ENCODE measurements around the gene LACTBL1. TPM values are rescaled to one million over a fixed set of nuclear protein-coding genes. Genes with fewer than 3 reads are reported as not detected.

LACTBL1 gene
- total RNA-seq, 1 experiment from 2014 or later: not detected

DNA sequence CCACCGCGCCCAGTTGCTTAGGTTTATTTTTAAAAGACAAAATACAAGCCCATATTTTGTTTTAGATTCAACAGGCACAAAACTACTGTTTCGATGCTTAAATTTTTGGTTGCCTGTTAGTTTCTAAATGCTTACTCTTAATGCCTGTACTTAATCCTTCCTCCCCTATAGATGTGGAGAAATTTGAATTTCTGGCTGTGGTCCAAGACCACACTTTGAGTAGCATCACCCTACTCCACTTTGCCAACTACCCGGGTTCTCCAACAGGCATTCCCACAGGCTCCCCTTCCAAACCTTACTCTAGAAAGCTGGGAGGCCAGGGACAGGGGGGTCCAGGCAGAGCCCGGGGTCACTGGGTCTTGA, 20.0 kb downstream of the LACTBL1 start:
- Mint-ChIP-seq H3K27me3 (ENCODE audit: low read depth) (peaks cover 6% of the 10 kb centered on the region), H3K4me3 (no peak overlapping the region), H3K9me3 (peaks cover 0 to 3% of the 10 kb centered on the region in 2 experiments; a peak in 2 of 5 replicates), H3K36me3 (ENCODE audit: insufficient read depth in 1 of 3, low read depth in 3 of 3) (no peaks in the 10 kb centered on the region), H3K4me1 (no peaks in the 10 kb centered on the region), H3K27ac (no peak overlapping the region)
- Histone ChIP-seq H2BK5ac (ENCODE audit: insufficient read length, low read length) (no peak overlapping the region), H3K9me3 (ENCODE audit: control insufficient read depth, low read depth, low read length) (no peaks in the 10 kb centered on the region), H3K4ac (ENCODE audit: low read depth, low read length) (no peak overlapping the region), H4K8ac (replicated peaks; ENCODE audit: insufficient read length, low read depth, low read length) (no peak overlapping the region), H3K4me1 (ENCODE audit: insufficient read depth, low read length) (no peaks in the 10 kb centered on the region), H2BK20ac (ENCODE audit: low read depth, low read length, poor library complexity, severe bottlenecking) (no peak overlapping the region), H3K4me2 (ENCODE audit: insufficient read depth, insufficient read length, low read length) (no peak overlapping the region), H4K91ac (ENCODE audit: insufficient read length, low read depth, low read length) (no peak overlapping the region), H2AFZ (ENCODE audit: low read length) (no peak overlapping the region), H3K14ac (ENCODE audit: insufficient read depth, low read length) (no peak overlapping the region), H3K9ac (ENCODE audit: extremely low read depth, insufficient read length, low read length) (no peak overlapping the region), H3K27me3 (ENCODE audit: insufficient read depth, low read length) (no peaks in the 10 kb centered on the region; the same call in 1 of the 2 replicates), H4K20me1 (ENCODE audit: control insufficient read depth, insufficient read depth, insufficient read length) (no peaks in the 10 kb centered on the region), H3K56ac (ENCODE audit: insufficient read length, low read depth, low read length) (no peak overlapping the region), H2BK120ac (ENCODE audit: low read depth, low read length, poor library complexity, severe bottlenecking) (no peak overlapping the region), H3K79me2 (ENCODE audit: insufficient read depth, low read length) (no peaks in the 10 kb centered on the region), H3K18ac (ENCODE audit: insufficient read length, low read depth, low read length) (no peak overlapping the region), H3T11ph (ENCODE audit: low read length) (no peak overlapping the region), H2BK12ac (ENCODE audit: insufficient read length, low read depth, low read length) (no peak overlapping the region), H2AK5ac (ENCODE audit: insufficient read length, low read length) (no peak overlapping the region), H3K27ac (ENCODE audit: insufficient read length, low read depth, low read length) (no peak overlapping the region), H3K79me1 (ENCODE audit: insufficient read depth, low read depth, low read length, poor library complexity, severe bottlenecking) (no peaks in the 10 kb centered on the region), H4K5ac (ENCODE audit: insufficient read length, low read depth, low read length) (no peak overlapping the region), H2BK15ac (ENCODE audit: low read depth, low read length) (no peak overlapping the region), H3K23ac (ENCODE audit: insufficient read length, low read depth, low read length) (no peak overlapping the region), H3K23me2 (ENCODE audit: insufficient read length, low read depth, low read length, poor library complexity, severe bottlenecking) (no peaks in the 10 kb centered on the region)
- DNase-seq: no peak
- no CpG with 5 or more reads among the region's 5 CpGs for WGBS (ENCODE audit: extremely low coverage, insufficient read length, low lambda C conversion rate)
- TF ChIP-seq, protein P1, sequence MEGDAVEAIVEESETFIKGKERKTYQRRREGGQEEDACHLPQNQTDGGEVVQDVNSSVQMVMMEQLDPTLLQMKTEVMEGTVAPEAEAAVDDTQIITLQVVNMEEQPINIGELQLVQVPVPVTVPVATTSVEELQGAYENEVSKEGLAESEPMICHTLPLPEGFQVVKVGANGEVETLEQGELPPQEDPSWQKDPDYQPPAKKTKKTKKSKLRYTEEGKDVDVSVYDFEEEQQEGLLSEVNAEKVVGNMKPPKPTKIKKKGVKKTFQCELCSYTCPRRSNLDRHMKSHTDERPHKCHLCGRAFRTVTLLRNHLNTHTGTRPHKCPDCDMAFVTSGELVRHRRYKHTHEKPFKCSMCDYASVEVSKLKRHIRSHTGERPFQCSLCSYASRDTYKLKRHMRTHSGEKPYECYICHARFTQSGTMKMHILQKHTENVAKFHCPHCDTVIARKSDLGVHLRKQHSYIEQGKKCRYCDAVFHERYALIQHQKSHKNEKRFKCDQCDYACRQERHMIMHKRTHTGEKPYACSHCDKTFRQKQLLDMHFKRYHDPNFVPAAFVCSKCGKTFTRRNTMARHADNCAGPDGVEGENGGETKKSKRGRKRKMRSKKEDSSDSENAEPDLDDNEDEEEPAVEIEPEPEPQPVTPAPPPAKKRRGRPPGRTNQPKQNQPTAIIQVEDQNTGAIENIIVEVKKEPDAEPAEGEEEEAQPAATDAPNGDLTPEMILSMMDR (conservative IDR thresholded peaks at IDR 0.05): no peak
